Activated T-cell treated with anti-CD3 and anti-CD28 coated beads, Interleukin-2, amount 50 U/mL, for 24 hours (primary cell): ENCODE results near the gene ITGA5.
A peak's percentile ranks its signal among the peaks of the same experiment; 100 is the strongest.

ENCODE experiments used
- DNase-seq: peaks from one replicate; pipeline ENCODE4 v3.0.0-alpha.2; 2020
- H3K27ac Mint-ChIP-seq: 2 replicates; pipeline ENCODE4 v1.8.0; 2020; ENCODE audit warnings: mild to moderate bottlenecking, mixed read lengths
- H3K27me3 Mint-ChIP-seq: 2 replicates; pipeline ENCODE4 v1.8.0; 2020; ENCODE audit warnings: mixed read lengths
- H3K36me3 Mint-ChIP-seq: 2 replicates; pipeline ENCODE4 v1.8.0; 2020; ENCODE audit warnings: low read depth, mixed read lengths
- H3K4me1 Mint-ChIP-seq: 2 replicates; pipeline ENCODE4 v1.8.0; 2020; ENCODE audit warnings: low read depth, mixed read lengths
- H3K4me3 Mint-ChIP-seq: 2 replicates; pipeline ENCODE4 v1.8.0; 2020; ENCODE audit warnings: mild to moderate bottlenecking, moderate library complexity, mixed read lengths
- H3K9me3 Mint-ChIP-seq: 2 replicates; pipeline ENCODE4 v1.8.0; 2020; ENCODE audit warnings: mixed read lengths

Gene ITGA5

DNA sequence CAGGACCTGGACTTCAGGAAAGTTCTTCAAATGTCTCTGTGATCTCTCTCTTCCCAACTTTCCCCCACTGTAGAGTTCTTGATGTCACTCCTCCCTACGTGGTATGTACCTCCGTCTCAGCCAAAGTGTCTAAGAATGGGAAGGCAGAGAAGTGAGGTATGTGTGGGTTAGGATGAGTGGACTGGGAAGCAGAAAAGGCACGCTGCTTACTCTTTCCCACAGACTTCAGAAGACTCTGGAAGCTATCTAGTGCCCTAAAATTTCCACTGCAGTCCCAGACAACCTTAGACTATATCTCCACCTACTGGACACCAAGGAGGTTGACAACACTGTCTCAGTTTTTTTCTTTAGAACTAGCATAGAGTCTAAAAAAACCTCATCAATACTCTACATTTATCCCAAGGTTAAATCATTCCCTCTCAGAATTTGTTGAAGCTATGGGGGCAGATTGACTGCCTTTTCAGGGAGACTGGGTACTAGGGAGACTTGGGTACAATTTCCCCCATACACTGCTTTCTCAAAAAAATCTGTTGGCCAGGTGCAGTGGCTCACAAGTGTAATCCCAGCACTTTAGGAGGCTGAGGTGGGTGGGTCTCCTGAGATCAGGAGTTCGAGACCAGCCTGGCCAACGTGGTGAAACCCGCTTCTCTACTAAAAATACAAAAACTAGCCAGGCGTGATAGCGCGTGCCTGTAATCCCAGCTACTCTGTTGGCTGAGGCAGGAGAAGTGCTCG, 20.6 kb upstream of the ITGA5 start:
- peak; percentile 37 for DNase-seq
- H3K9me3 Mint-ChIP-seq = no peaks in the 10 kb centered on the region
- H3K27ac Mint-ChIP-seq = no peak overlapping the region

DNA sequence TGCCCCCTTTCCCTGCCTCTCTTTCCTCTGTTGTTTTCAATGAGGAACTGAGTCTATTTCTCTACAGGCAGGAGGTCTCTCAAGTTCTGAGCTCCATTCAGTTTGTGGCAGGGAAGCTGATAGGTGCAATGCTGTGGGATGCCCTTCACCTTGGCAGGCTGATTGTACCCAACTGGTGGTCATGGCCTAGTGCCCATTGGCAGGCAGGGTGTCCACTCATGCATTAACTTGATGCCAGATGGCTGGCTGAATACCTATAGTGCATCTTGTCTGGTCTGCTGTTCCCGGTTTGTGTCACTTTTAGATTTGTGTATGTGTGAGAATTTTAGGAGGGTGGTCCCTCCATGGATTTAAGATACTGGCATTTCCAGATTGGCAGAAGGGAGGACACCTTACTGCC, 20.0 kb upstream of the ITGA5 start:
- Mint-ChIP-seq H3K27me3 (no peaks in the 10 kb centered on the region), H3K9me3 (no peaks in the 10 kb centered on the region), H3K36me3 (no peaks in the 10 kb centered on the region), H3K27ac (no peak overlapping the region), H3K4me1 (peaks cover 11% of the 10 kb centered on the region), H3K4me3 (no peak overlapping the region)
- DNase-seq = no peak

More for the DNA sequence above, 20.6 kb upstream of the ITGA5 start:
- H3K4me1 Mint-ChIP-seq = peaks cover 11% of the 10 kb centered on the region
- no peaks in the 10 kb centered on the region for H3K36me3 Mint-ChIP-seq
- H3K27me3 Mint-ChIP-seq = no peaks in the 10 kb centered on the region
- H3K4me3 Mint-ChIP-seq = no peak overlapping the region

- H3K4me3 Mint-ChIP-seq = no peak overlapping the region
- H3K27me3 Mint-ChIP-seq = no peaks in the 10 kb centered on the region
- no peaks in the 10 kb centered on the region for H3K9me3 Mint-ChIP-seq
- no peaks in the 10 kb centered on the region for H3K36me3 Mint-ChIP-seq
- no peak for DNase-seq
- H3K27ac Mint-ChIP-seq = no peak overlapping the region
- peaks cover 11% of the 10 kb centered on the region for H3K4me1 Mint-ChIP-seq
Observed at GRCh38 chr12:54438517-54438916, 19.5 kb upstream of the ITGA5 start.

DNA sequence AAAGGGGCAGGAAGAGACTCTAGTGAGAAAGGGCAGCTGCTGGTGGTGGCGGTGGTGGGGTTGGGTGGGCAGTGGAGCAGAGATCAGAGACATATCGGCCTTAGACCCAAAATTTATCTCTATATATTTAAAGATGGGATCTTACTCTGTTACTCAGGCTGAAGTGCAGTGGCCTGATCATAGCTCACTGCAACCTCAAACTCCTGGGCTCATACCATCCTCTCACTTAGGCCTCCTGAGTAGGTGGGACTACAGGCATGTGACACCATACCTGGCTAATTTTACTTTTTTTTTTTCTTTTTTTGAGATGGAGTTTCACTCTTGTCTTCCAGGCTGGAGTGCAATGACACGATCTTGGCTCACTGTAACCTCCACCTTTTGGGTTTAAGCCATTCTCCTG, 18.6 kb upstream of the ITGA5 start:
- Mint-ChIP-seq H3K9me3 (no peaks in the 10 kb centered on the region), H3K36me3 (no peaks in the 10 kb centered on the region), H3K27ac (no peak overlapping the region), H3K4me3 (no peak overlapping the region), H3K27me3 (no peaks in the 10 kb centered on the region), H3K4me1 (peaks cover 18% of the 10 kb centered on the region)
- DNase-seq = no peak

GRCh38 chr12:54437243-54437642, 18.2 kb upstream of the ITGA5 start:
- Mint-ChIP-seq H3K4me3 (no peak overlapping the region), H3K36me3 (no peaks in the 10 kb centered on the region), H3K9me3 (no peaks in the 10 kb centered on the region), H3K4me1 (peaks cover 22% of the 10 kb centered on the region), H3K27ac (no peak overlapping the region), H3K27me3 (no peaks in the 10 kb centered on the region)
- DNase-seq = no peak

GRCh38 chr12:54432815-54433164, 13.7 kb upstream of the ITGA5 start:
- no peak overlapping the region for H3K4me3 Mint-ChIP-seq
- H3K4me1 Mint-ChIP-seq = peaks cover 32% of the 10 kb centered on the region
- H3K36me3 Mint-ChIP-seq = no peaks in the 10 kb centered on the region
- no peak overlapping the region for H3K27ac Mint-ChIP-seq
- DNase-seq = no peak
- no peaks in the 10 kb centered on the region for H3K9me3 Mint-ChIP-seq
- no peaks in the 10 kb centered on the region for H3K27me3 Mint-ChIP-seq

GRCh38 chr12:54431911-54432814, 13.1 kb upstream of the ITGA5 start:
- no peak for DNase-seq
- Mint-ChIP-seq H3K9me3 (no peaks in the 10 kb centered on the region), H3K4me3 (no peak overlapping the region), H3K36me3 (no peaks in the 10 kb centered on the region), H3K27ac (no peak overlapping the region), H3K27me3 (no peaks in the 10 kb centered on the region), H3K4me1 (peaks cover 26% of the 10 kb centered on the region)

GRCh38 chr12:54430471-54431069, 11.5 kb upstream of the ITGA5 start:
- Mint-ChIP-seq H3K27me3 (no peaks in the 10 kb centered on the region), H3K36me3 (no peaks in the 10 kb centered on the region), H3K4me3 (no peak overlapping the region), H3K4me1 (peaks cover 25% of the 10 kb centered on the region), H3K9me3 (no peaks in the 10 kb centered on the region), H3K27ac (no peak overlapping the region)
- no peak for DNase-seq

GRCh38 chr12:54429014-54429471, 10.0 kb upstream of the ITGA5 start:
- Mint-ChIP-seq H3K4me1 (peaks cover 26% of the 10 kb centered on the region), H3K9me3 (no peaks in the 10 kb centered on the region), H3K27me3 (no peaks in the 10 kb centered on the region), H3K4me3 (no peak overlapping the region), H3K36me3 (no peaks in the 10 kb centered on the region), H3K27ac (no peak overlapping the region)
- no peak for DNase-seq

- Mint-ChIP-seq H3K36me3 (no peaks in the 10 kb centered on the region), H3K4me3 (no peak overlapping the region), H3K9me3 (no peaks in the 10 kb centered on the region), H3K27ac (no peak overlapping the region), H3K4me1 (peaks cover 26% of the 10 kb centered on the region), H3K27me3 (no peaks in the 10 kb centered on the region)
- DNase-seq = no peak
Observed at GRCh38 chr12:54428050-54429013, 9.3 kb upstream of the ITGA5 start.

- Mint-ChIP-seq H3K4me1 (peaks cover 19% of the 10 kb centered on the region), H3K36me3 (no peaks in the 10 kb centered on the region)
Observed at GRCh38 chr12:54427106-54427505, 8.0 kb upstream of the ITGA5 start.

DNA sequence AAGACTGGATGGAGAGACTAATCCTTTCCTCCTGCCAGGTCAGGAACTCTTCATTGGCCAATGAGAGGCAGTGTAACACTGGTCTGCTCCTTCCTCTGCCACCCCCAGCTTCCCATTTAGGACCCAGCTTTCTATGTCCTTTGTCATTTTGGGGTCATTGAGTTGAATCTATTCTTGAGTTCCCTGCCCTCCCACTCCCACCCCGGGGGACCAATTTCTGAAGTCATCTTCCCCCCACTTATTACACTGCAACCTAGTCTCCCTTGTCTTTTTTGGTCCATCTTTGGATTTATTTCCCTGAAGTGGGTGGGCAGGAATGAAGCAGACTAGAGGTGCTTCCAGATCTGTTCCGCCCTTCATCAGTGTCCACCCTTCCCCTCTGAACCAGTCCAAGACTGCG, 7.6 kb upstream of the ITGA5 start:
- Mint-ChIP-seq H3K27ac (no peak overlapping the region), H3K36me3 (no peaks in the 10 kb centered on the region), H3K4me3 (no peak overlapping the region), H3K4me1 (peaks cover 16% of the 10 kb centered on the region), H3K27me3 (no peaks in the 10 kb centered on the region), H3K9me3 (no peaks in the 10 kb centered on the region)
- no peak for DNase-seq

More at GRCh38 chr12:54427106-54427505, 8.0 kb upstream of the ITGA5 start:
- Mint-ChIP-seq H3K4me3 (no peak overlapping the region), H3K27me3 (no peaks in the 10 kb centered on the region), H3K27ac (no peak overlapping the region), H3K9me3 (no peaks in the 10 kb centered on the region)
- DNase-seq = no peak

GRCh38 chr12:54425702-54426101, 6.6 kb upstream of the ITGA5 start:
- no peaks in the 10 kb centered on the region for H3K27me3 Mint-ChIP-seq
- no peaks in the 10 kb centered on the region for H3K9me3 Mint-ChIP-seq
- peaks cover 15% of the 10 kb centered on the region for H3K4me1 Mint-ChIP-seq
- no peaks in the 10 kb centered on the region for H3K36me3 Mint-ChIP-seq
- H3K27ac Mint-ChIP-seq = no peak overlapping the region
- no peak for DNase-seq
- H3K4me3 Mint-ChIP-seq = no peak overlapping the region

DNA sequence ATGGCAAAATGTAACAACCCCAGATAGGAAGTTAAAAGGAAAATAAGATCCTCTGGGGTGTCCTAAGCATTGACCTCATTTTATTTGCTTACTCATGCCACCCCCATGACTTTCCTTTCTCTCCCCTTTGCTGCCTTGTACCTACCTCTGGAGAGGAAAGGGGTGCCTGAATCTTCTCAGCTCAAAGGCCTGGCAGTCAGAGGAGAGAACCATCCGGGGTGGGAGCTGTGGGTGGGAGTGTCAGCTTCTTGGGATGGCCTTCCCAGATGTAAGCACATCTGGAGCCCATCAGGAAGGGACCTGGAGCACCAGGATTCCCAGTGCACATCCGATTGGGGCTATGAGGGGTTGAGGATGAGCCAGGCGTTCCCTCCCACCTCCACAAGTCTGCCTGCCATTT, 5.2 kb upstream of the ITGA5 start:
- no peak overlapping the region for H3K27ac Mint-ChIP-seq
- H3K9me3 Mint-ChIP-seq = no peaks in the 10 kb centered on the region
- no peaks in the 10 kb centered on the region for H3K27me3 Mint-ChIP-seq
- H3K36me3 Mint-ChIP-seq = no peaks in the 10 kb centered on the region
- H3K4me1 Mint-ChIP-seq = peaks cover 29% of the 10 kb centered on the region
- no peak for DNase-seq
- no peak overlapping the region for H3K4me3 Mint-ChIP-seq
